GM21717 (cell line): ENCODE results near the gene ELF4.

Source experiments
- ATAC-seq: cut with Tn5 transposase; IDR thresholded peaks from one replicate; pipeline ENCODE4 v1.9.1; 2021; ENCODE audit warnings: mild to moderate bottlenecking, moderate library complexity; ENCODE audit not compliant: unreplicated experiment

The ELF4 gene

DNA sequence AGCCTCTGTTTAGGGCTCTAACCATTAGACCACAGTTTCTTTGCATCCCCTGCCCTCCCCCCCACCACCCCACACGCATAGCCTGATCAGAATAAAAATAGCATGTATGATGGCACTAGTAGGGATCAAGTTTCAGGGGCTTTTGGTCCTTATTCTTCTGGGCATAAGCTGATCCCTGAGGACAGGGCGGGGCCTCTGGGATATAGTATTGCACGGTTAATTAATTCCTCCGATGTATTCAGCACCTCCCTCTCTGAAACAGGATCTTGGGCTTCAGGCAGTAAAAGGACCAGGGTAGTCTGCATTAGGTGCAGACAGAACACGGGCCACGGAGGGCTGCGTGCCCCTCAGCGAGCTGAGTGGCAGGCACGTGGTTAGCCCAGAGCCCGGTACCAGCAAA is 57.1 kb downstream of the ELF4 start:
- ATAC-seq = no peak

- ATAC-seq = no peak
Measured at GRCh38 chrX:130051176-130051845, 59.0 kb downstream of the ELF4 start.

- no peak for ATAC-seq
Measured at GRCh38 chrX:130049821-130050220, 60.5 kb downstream of the ELF4 start.

DNA sequence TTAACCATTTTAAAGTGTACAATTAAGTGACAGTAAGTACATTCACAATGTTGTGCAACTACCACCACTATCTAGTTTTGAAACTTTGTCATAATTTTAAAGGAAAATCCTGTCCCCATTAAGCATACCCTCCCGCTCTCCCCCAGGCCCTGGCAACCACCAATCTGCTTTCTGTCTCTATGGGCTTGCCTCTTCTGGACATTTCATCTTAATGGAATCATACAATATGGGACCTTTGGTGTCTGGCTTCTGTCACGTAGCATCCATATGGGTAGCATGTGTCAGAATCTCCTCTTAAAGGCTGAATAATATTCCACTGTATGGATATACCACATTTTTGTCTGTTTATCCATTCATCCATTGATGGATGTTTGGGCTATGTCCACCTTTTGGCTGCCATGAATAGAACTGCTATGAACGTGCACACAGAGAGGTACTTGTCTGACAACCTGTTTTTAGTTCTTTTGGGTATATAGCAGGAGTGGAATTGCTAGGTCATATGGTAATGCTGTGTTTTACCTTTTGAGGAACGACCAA is 61.5 kb downstream of the ELF4 start:
- no peak for ATAC-seq

DNA sequence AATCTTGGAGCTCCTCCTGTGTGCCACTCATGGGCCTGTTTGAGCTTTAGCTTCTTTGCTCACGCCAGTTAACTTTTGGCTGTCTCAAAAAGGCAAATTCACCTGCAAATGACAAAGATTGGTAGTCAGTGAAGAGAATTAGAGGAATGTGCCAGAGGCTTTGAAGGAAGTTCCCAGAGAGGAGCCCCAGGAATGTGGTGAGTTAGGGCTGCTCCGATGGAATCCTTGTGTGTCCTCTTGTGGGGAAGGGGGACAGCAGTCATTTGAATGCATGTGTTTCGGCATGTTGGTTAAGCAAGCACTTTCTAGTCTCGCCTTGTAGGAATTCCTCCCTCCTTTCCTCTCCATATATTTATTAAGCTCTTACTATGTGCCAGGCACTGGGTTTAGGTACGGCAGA is 62.9 kb downstream of the ELF4 start:
- ATAC-seq = no peak

GRCh38 chrX:130039847-130040246 is 70.5 kb downstream of the ELF4 start:
- no peak for ATAC-seq

- ATAC-seq = no peak
Measured at GRCh38 chrX:130034178-130034577, 76.1 kb downstream of the ELF4 start.

DNA sequence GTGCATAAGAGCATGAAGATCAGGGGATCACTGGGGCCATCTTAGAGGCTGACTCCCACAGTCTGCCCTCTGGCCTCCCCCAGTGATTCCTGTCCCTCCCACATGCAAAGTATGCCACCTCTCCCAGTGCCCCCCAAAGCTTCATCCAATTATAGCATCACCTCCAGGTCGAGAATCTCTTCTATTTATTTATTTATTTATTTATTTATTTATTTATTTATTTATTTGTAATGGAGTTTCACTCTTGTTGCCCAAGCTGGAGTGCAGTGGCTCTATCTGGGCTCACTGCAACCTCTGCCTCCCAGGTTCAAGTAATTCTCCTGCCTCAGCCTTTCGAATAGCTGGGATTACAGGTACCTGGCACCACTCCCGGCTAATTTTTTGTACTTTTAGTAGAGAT is 77.7 kb downstream of the ELF4 start:
- ATAC-seq = no peak

DNA sequence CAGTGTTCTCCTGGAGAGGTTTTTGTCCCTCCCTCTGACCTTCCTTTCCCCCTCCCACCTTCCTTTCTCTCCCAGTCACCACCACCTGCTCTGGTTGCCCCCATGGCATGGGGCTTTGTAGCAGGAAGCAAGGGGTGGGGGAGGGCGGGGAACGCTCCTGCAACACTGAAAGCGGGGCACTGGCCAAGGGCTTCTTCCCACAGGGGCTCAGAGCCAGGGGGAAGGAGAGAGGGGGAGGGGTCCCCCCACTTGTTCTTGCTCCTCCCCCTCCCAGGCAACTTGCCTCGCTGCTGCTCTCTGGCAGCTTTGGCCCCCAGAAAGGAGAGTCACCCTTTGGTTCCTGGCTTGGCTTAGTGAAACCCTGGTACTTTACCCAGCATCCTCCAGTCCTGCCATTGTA is 79.5 kb downstream of the ELF4 start:
- no peak for ATAC-seq

- no peak for ATAC-seq
Measured at GRCh38 chrX:130028196-130028595, 82.1 kb downstream of the ELF4 start.

DNA sequence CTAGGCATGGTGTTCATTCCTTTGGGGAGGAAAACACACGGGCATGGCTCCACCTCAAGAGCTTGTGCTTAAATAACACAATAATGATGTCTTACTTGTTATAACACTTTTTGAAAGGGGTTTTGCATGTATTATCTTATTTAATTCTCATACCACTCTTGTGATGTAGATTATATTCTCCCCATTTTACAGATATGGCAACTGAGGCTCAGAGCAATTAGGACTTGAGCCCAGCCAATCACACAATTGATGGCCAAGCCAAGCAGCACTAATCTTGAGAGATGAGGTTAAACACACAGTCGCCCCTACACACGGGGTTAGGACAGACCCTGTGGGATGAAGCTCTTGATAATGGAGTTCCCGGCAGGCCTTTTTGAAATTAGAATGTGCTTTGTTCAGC is 82.7 kb downstream of the ELF4 start:
- ATAC-seq = no peak

GRCh38 chrX:130025256-130025655 is 85.0 kb downstream of the ELF4 start:
- ATAC-seq = no peak

DNA sequence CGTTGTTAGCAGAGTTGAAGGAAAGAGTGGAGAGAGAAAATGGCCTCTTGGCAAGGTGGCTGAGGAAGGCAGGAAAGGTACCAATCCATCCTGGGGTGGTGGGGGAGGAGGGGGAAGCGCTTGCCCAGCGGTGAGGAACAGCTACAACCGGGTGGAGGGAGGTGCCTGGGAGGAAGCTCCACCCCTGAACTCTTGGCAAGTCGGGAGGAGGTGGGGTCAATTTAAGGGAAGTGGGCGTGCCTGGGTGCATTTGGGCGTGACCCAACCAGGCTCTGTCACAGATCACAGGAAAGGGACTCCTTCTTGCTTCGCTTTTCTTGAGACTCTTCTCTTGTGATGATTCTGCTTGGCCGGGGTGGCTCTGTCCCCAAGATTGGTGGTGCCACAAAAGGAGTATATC is 86.2 kb downstream of the ELF4 start:
- ATAC-seq = peak; percentile 100

DNA sequence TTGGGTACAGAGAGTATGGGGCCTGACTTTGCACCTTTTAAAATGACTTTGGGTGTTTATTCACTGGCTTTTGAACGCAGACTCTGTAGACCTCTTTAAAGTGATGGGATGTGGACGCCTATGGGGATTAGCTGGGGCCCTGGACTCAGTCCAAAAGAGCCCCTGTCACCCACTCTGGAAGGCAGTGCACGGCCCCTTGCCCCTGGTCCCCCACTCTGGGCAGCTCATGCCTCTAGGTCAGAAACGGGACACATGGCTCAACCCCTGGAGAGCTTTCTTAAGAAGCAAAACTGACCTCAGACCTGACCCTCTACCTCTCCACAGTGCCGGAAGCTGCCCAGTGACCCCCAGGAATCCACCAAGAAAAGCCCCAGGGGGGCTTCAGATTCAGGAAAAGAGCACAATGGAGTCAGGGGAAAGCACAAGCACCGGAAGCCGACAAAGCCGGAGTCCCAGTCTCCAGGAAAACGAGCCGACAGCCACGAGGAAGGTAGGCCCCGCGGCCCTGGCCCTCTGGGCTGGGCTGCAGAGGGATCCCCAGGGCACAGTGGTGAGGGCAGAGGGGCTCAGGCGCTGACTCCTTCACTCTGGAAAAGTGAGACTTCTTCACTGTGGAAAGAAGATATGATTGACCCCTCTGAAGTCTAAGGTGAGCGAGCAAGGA is 89.5 kb downstream of the ELF4 start:
- no peak for ATAC-seq

DNA sequence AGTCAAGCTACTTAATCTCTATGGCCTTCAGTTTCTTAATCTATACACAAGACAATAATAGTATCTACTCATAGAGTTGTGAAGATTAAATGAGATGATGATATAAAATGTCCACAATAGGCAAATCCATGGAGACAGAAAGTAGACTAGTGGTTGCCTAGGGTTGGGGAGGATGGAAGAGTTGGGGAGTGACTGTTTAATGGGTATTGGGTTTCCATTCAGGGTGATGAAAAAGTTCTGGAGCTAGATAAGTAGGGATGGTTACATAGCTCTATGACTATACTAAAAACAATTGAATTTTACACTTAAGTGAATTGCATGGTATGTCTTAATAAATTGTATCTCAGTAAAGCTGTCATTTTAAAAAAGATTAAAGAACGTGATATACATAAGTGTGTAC is 92.2 kb downstream of the ELF4 start:
- no peak for ATAC-seq

DNA sequence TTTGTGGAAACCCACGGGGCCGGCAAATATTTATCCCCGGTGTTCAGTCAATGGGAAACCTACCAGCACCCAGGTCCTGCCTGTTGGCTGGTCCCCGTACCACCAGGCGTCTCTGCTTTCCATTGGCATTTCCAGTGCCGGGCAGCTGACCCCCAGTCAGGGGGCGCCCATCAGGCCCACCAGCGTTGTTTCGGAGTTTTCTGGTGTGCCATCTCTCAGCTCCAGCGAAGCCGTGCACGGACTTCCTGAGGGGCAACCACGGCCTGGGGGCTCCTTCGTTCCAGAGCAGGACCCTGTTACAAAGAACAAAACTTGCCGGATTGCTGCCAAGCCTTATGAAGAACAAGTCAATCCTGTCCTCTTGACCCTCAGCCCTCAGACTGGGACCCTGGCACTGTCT is 95.1 kb downstream of the ELF4 start:
- no peak for ATAC-seq
